Smooth muscle cell of the umbilical artery (primary cell): Measurements from ENCODE around the gene RPS24. TPM values are rescaled to one million over a fixed set of nuclear protein-coding genes. Genes with fewer than 3 reads are reported as not detected.

Source experiments
- total RNA-seq: library from RNA; depleted of rRNA; stranded (reverse); fragments of >200 nt; gene quantifications from 2 replicates; pipeline ENCODE4 v1.2.3, GENCODE V29; 2014

The RPS24 gene
- total RNA-seq: 1,473 and 2,150 TPM in 2 replicates

GRCh38 chr10:78033637-78034470 lies at the start of gene RPS24:
RPS24 (plus strand) TSS chr10:78033863; CDS start chr10:78033902, 39 bp downstream.

GRCh38 chr10:78029269-78030226 lies 4.1 kb upstream of the RPS24 start, which contains the start of gene POLR3A:
POLR3A (minus strand) TSS chr10:78029515; CDS start chr10:78029407, 108 bp downstream.

Other genes with a start within 250 kb of the RPS24 start
- gene DLG5, start 107.1 kb upstream of the RPS24 start, total RNA-seq: 26.4 and 50.8 TPM in 2 replicates
- 16.9 and 27.5 TPM in 2 replicates for gene POLR3A, start 4.3 kb upstream of the RPS24 start, total RNA-seq